GM23338 (cell line): ENCODE data around the gene DDX24. TPM values are rescaled to one million over a fixed set of nuclear protein-coding genes. Genes with fewer than 3 reads are reported as not detected.

Experiments used
- ATAC-seq: fragments of 200-7000 bp; cut with Tn5 transposase; 3 replicates; pipeline ENCODE4 v1.9.1; 2020
- DNase-seq: peaks from one replicate; pipeline ENCODE4 v3.0.0-alpha.2; 2015; ENCODE audit warnings: low spot score
- H2AFZ ChIP-seq: fragments of 200-600 bp; sonication (generic); 2 replicates; pipeline ENCODE4 v1.8.0; 2016; ENCODE audit warnings: antibody characterized with exemption, mild to moderate bottlenecking, moderate library complexity
- H3F3A ChIP-seq: fragments of 200-600 bp; sonication (generic); replicated peaks from 2 replicates; pipeline ENCODE4 v1.8.0; 2017; ENCODE audit warnings: antibody characterized with exemption, mixed run types, low read depth
- H3K27ac ChIP-seq: fragments of 200-600 bp; sonication (generic); 2 replicates; pipeline ENCODE4 v1.6.1; 2016; ENCODE audit warnings: low read depth
- H3K27me3 ChIP-seq: fragments of 200-600 bp; sonication (generic); 2 replicates; pipeline ENCODE4 v1.8.0; 2016; ENCODE audit warnings: mild to moderate bottlenecking, mixed run types, moderate library complexity; ENCODE audit not compliant: insufficient read depth
- H3K36me3 ChIP-seq: fragments of 200-600 bp; sonication (generic); 2 replicates; pipeline ENCODE4 v1.8.0; 2016; ENCODE audit warnings: mild to moderate bottlenecking; ENCODE audit not compliant: insufficient read depth
- H3K4me1 ChIP-seq: fragments of 200-600 bp; sonication (generic); 2 replicates; pipeline ENCODE4 v1.8.0; 2016; ENCODE audit warnings: mild to moderate bottlenecking, moderate library complexity; ENCODE audit not compliant: insufficient read depth
- H3K4me2 ChIP-seq: fragments of 200-600 bp; sonication (generic); 2 replicates; pipeline ENCODE4 v1.7.1; 2017; ENCODE audit warnings: mixed run types
- H3K4me3 ChIP-seq: fragments of 200-600 bp; sonication (generic); 2 replicates; pipeline ENCODE4 v1.6.1; 2016; ENCODE audit warnings: mixed run types
- H3K79me2 ChIP-seq: fragments of 200-600 bp; sonication (generic); replicated peaks from 2 replicates; pipeline ENCODE4 v1.8.0; 2017; ENCODE audit warnings: mild to moderate bottlenecking; ENCODE audit not compliant: insufficient read depth
- H3K9me2 ChIP-seq: fragments of 200-600 bp; sonication (generic); 2 replicates; pipeline ENCODE4 v1.8.0; 2017; ENCODE audit not compliant: insufficient read depth
- H4K20me1 ChIP-seq: fragments of 200-600 bp; sonication (generic); replicated peaks from 2 replicates; pipeline ENCODE4 v1.8.0; 2017; ENCODE audit warnings: mild to moderate bottlenecking; ENCODE audit not compliant: insufficient read depth
- H3K27ac Mint-ChIP-seq: 2 replicates; pipeline ENCODE4 v1.8.0; 2020; ENCODE audit warnings: inconsistent platforms, mild to moderate bottlenecking, moderate library complexity, mixed read lengths
- H3K27me3 Mint-ChIP-seq: 3 replicates; pipeline ENCODE4 v1.8.0; 2022; ENCODE audit warnings: low read depth, mild to moderate bottlenecking, moderate library complexity, mixed read lengths, inconsistent platforms; ENCODE audit not compliant: insufficient read depth, poor library complexity
- H3K36me3 Mint-ChIP-seq: 3 replicates; pipeline ENCODE4 v1.8.0; 2021; ENCODE audit warnings: low read depth, mild to moderate bottlenecking, inconsistent platforms, moderate library complexity, mixed read lengths
- H3K4me1 Mint-ChIP-seq: 3 replicates; pipeline ENCODE4 v1.8.0; 2020; ENCODE audit warnings: mild to moderate bottlenecking, inconsistent platforms, mixed read lengths
- H3K4me3 Mint-ChIP-seq: 3 replicates; pipeline ENCODE4 v1.8.0; 2021; ENCODE audit warnings: moderate library complexity, mild to moderate bottlenecking, inconsistent platforms, mixed read lengths
- H3K9me3 Mint-ChIP-seq: 3 replicates; pipeline ENCODE4 v1.8.0; 2020; ENCODE audit warnings: moderate library complexity, mild to moderate bottlenecking, inconsistent platforms, mixed read lengths
- CREB1 ChIP-seq: fragments of 250-450 bp; sonication (Bioruptor Pico); IDR thresholded peaks from 2 replicates; pipeline ENCODE4 v1.5.0; 2020; ENCODE audit warnings: low read depth, mild to moderate bottlenecking, moderate library complexity
- EZH2 ChIP-seq: fragments of 200-600 bp; sonication (generic); IDR thresholded peaks from one replicate; pipeline ENCODE4 v1.8.0; 2017; ENCODE audit warnings: antibody characterized with exemption, mild to moderate bottlenecking, low read depth; ENCODE audit not compliant: unreplicated experiment
- EZH2phosphoT487 ChIP-seq: fragments of 200-600 bp; sonication (generic); IDR thresholded peaks from one replicate; pipeline ENCODE4 v1.8.1; 2018; ENCODE audit warnings: antibody characterized with exemption; ENCODE audit not compliant: unreplicated experiment
- JUNB ChIP-seq: IDR thresholded peaks from one replicate; pipeline ENCODE4 v1.6.1; 2016; ENCODE audit warnings: antibody characterized with exemption; ENCODE audit not compliant: unreplicated experiment
- NANOG ChIP-seq: IDR thresholded peaks from 2 replicates; pipeline ENCODE4 v1.6.1; 2016; ENCODE audit warnings: antibody characterized with exemption, borderline replicate concordance
- POLR2AphosphoS5 ChIP-seq: IDR thresholded peaks from 2 replicates; pipeline ENCODE4 v1.6.1; 2016; ENCODE audit warnings: antibody characterized with exemption, low read depth
- STAT1 ChIP-seq: IDR thresholded peaks from one replicate; pipeline ENCODE4 v1.6.1; 2016; ENCODE audit warnings: antibody characterized with exemption; ENCODE audit not compliant: unreplicated experiment
- ZNF114 ChIP-seq: fragments of 250-450 bp; sonication (Bioruptor Pico); IDR thresholded peaks from 2 replicates; pipeline ENCODE4 v1.5.0; 2020; ENCODE audit warnings: mild to moderate bottlenecking, moderate library complexity
- ZNF331 ChIP-seq: fragments of 250-450 bp; sonication (Bioruptor Pico); IDR thresholded peaks from 2 replicates; pipeline ENCODE4 v1.5.0; 2020; ENCODE audit warnings: low read depth, mild to moderate bottlenecking, moderate library complexity
- polyA plus RNA-seq: library from polyadenylated mRNA; unstranded; fragments of >200 nt; fragmentation: Nextera tagmentation; extraction: Ambion mirVana; gene quantifications from 2 replicates; pipeline ENCODE4 v1.2.1, GENCODE V29; 2016
- total RNA-seq: library from RNA; depleted of rRNA; stranded (reverse); fragments of >200 nt; shearing (Covaris generic); gene quantifications from 2 replicates; pipeline ENCODE4 v1.2.3, GENCODE V29; 2014
- TF ChIP-seq, protein P1 (sequence below): IDR thresholded peaks from one replicate; pipeline ENCODE4 v1.6.1; 2018; ENCODE audit warnings: antibody characterized with exemption; ENCODE audit not compliant: unreplicated experiment
- TF ChIP-seq, protein P2 (sequence below): fragments of 250-450 bp; sonication (Bioruptor Pico); IDR thresholded peaks from 2 replicates; pipeline ENCODE4 v1.5.0; 2020; ENCODE audit warnings: mild to moderate bottlenecking, moderate library complexity
- TF ChIP-seq, protein P3 (sequence below), 2 experiments: fragments of 200-600 bp in 1 of 2; sonication (generic) in 1 of 2; conservative IDR thresholded peaks; 2 replicates each; pipeline versions ENCODE4 v1.5.1 to v1.6.1; 2016 to 2017; ENCODE audit warnings: antibody characterized with exemption in 2 of 2, low read depth in 2 of 2, mild to moderate bottlenecking in 2 of 2, moderate library complexity in 1 of 2
- TF ChIP-seq, protein P4 (sequence below): IDR thresholded peaks from 2 replicates; pipeline ENCODE4 v1.6.1; 2016; ENCODE audit warnings: antibody characterized with exemption

DDX24 gene
- total and polyA plus RNA-seq, 2 experiments from 2014 or later = 150 to 265 TPM

DNA sequence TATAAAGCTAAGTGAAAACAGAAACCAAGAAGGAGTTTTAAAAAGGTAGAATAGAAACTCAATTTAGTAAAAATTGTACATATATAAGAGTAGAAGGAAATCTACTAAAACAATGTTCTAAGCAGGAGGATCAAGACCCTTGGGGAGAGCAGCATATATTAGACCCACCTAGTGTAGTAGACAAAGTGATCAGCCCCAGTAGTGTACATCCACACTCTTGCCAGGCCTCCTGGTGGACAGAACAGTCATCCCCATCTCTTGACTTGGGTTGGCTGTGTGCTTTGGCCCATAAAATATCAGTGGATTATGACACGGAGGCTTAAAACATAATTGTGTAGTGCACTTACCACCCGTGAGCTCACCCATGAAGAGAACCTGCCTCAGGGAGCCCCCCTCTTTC is 65.8 kb downstream of the DDX24 start:
- peaks cover 5% of the 10 kb centered on the region; the same call in 2 of the 3 replicates for H3K4me1 Mint-ChIP-seq
- TF ChIP-seq POLR2AphosphoS5 (no peak), EZH2 (no peak), EZH2phosphoT487 (no peak), CREB1 (CRISPR knock-in tag) (no peak), ZNF331 (CRISPR knock-in tag) (no peak), STAT1 (no peak), ZNF114 (no peak), NANOG (no peak), JUNB (no peak)
- TF ChIP-seq, protein P1, sequence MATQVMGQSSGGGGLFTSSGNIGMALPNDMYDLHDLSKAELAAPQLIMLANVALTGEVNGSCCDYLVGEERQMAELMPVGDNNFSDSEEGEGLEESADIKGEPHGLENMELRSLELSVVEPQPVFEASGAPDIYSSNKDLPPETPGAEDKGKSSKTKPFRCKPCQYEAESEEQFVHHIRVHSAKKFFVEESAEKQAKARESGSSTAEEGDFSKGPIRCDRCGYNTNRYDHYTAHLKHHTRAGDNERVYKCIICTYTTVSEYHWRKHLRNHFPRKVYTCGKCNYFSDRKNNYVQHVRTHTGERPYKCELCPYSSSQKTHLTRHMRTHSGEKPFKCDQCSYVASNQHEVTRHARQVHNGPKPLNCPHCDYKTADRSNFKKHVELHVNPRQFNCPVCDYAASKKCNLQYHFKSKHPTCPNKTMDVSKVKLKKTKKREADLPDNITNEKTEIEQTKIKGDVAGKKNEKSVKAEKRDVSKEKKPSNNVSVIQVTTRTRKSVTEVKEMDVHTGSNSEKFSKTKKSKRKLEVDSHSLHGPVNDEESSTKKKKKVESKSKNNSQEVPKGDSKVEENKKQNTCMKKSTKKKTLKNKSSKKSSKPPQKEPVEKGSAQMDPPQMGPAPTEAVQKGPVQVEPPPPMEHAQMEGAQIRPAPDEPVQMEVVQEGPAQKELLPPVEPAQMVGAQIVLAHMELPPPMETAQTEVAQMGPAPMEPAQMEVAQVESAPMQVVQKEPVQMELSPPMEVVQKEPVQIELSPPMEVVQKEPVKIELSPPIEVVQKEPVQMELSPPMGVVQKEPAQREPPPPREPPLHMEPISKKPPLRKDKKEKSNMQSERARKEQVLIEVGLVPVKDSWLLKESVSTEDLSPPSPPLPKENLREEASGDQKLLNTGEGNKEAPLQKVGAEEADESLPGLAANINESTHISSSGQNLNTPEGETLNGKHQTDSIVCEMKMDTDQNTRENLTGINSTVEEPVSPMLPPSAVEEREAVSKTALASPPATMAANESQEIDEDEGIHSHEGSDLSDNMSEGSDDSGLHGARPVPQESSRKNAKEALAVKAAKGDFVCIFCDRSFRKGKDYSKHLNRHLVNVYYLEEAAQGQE = no peak
- TF ChIP-seq, protein P2, sequence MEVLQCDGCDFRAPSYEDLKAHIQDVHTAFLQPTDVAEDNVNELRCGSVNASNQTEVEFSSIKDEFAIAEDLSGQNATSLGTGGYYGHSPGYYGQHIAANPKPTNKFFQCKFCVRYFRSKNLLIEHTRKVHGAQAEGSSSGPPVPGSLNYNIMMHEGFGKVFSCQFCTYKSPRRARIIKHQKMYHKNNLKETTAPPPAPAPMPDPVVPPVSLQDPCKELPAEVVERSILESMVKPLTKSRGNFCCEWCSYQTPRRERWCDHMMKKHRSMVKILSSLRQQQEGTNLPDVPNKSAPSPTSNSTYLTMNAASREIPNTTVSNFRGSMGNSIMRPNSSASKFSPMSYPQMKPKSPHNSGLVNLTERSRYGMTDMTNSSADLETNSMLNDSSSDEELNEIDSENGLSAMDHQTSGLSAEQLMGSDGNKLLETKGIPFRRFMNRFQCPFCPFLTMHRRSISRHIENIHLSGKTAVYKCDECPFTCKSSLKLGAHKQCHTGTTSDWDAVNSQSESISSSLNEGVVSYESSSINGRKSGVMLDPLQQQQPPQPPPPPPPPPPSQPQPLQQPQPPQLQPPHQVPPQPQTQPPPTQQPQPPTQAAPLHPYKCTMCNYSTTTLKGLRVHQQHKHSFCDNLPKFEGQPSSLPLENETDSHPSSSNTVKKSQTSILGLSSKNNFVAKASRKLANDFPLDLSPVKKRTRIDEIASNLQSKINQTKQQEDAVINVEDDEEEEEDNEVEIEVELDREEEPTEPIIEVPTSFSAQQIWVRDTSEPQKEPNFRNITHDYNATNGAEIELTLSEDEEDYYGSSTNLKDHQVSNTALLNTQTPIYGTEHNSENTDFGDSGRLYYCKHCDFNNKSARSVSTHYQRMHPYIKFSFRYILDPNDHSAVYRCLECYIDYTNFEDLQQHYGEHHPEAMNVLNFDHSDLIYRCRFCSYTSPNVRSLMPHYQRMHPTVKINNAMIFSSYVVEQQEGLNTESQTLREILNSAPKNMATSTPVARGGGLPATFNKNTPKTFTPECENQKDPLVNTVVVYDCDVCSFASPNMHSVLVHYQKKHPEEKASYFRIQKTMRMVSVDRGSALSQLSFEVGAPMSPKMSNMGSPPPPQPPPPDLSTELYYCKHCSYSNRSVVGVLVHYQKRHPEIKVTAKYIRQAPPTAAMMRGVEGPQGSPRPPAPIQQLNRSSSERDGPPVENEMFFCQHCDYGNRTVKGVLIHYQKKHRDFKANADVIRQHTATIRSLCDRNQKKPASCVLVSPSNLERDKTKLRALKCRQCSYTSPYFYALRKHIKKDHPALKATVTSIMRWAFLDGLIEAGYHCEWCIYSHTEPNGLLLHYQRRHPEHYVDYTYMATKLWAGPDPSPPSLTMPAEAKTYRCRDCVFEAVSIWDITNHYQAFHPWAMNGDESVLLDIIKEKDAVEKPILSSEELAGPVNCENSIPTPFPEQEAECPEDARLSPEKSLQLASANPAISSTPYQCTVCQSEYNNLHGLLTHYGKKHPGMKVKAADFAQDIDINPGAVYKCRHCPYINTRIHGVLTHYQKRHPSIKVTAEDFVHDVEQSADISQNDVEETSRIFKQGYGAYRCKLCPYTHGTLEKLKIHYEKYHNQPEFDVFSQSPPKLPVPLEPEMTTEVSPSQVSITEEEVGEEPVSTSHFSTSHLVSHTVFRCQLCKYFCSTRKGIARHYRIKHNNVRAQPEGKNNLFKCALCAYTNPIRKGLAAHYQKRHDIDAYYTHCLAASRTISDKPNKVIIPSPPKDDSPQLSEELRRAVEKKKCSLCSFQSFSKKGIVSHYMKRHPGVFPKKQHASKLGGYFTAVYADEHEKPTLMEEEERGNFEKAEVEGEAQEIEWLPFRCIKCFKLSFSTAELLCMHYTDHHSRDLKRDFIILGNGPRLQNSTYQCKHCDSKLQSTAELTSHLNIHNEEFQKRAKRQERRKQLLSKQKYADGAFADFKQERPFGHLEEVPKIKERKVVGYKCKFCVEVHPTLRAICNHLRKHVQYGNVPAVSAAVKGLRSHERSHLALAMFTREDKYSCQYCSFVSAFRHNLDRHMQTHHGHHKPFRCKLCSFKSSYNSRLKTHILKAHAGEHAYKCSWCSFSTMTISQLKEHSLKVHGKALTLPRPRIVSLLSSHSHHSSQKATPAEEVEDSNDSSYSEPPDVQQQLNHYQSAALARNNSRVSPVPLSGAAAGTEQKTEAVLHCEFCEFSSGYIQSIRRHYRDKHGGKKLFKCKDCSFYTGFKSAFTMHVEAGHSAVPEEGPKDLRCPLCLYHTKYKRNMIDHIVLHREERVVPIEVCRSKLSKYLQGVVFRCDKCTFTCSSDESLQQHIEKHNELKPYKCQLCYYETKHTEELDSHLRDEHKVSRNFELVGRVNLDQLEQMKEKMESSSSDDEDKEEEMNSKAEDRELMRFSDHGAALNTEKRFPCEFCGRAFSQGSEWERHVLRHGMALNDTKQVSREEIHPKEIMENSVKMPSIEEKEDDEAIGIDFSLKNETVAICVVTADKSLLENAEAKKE = no peak
- TF ChIP-seq, protein P3, sequence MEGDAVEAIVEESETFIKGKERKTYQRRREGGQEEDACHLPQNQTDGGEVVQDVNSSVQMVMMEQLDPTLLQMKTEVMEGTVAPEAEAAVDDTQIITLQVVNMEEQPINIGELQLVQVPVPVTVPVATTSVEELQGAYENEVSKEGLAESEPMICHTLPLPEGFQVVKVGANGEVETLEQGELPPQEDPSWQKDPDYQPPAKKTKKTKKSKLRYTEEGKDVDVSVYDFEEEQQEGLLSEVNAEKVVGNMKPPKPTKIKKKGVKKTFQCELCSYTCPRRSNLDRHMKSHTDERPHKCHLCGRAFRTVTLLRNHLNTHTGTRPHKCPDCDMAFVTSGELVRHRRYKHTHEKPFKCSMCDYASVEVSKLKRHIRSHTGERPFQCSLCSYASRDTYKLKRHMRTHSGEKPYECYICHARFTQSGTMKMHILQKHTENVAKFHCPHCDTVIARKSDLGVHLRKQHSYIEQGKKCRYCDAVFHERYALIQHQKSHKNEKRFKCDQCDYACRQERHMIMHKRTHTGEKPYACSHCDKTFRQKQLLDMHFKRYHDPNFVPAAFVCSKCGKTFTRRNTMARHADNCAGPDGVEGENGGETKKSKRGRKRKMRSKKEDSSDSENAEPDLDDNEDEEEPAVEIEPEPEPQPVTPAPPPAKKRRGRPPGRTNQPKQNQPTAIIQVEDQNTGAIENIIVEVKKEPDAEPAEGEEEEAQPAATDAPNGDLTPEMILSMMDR (conservative IDR thresholded peaks at IDR 0.05; ENCODE audit: low read depth in 2 of 2) = no peak
- TF ChIP-seq, protein P4, sequence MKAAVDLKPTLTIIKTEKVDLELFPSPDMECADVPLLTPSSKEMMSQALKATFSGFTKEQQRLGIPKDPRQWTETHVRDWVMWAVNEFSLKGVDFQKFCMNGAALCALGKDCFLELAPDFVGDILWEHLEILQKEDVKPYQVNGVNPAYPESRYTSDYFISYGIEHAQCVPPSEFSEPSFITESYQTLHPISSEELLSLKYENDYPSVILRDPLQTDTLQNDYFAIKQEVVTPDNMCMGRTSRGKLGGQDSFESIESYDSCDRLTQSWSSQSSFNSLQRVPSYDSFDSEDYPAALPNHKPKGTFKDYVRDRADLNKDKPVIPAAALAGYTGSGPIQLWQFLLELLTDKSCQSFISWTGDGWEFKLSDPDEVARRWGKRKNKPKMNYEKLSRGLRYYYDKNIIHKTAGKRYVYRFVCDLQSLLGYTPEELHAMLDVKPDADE = no peak
- Histone ChIP-seq H3K36me3 (no peaks in the 10 kb centered on the region), H3K9me2 (no peaks in the 10 kb centered on the region), H3K4me3 (no peak overlapping the region), H4K20me1 (no peaks in the 10 kb centered on the region), H3K27ac (no peak overlapping the region), H3K79me2 (no peaks in the 10 kb centered on the region), H3F3A (no peaks in the 10 kb centered on the region), H2AFZ (no peak overlapping the region), H3K4me2 (no peak overlapping the region), H3K4me1 (no peaks in the 10 kb centered on the region), H3K27me3 (no peaks in the 10 kb centered on the region)
- no peak overlapping the region for H3K27ac Mint-ChIP-seq
- no peaks in the 10 kb centered on the region for H3K36me3 Mint-ChIP-seq
- H3K9me3 Mint-ChIP-seq = no peaks in the 10 kb centered on the region; the same call in 2 of the 3 replicates
- DNase-seq (no peak), ATAC-seq (no peak)
- no peaks in the 10 kb centered on the region for H3K27me3 Mint-ChIP-seq
- H3K4me3 Mint-ChIP-seq = no peak overlapping the region
